Heart right ventricle (tissue), 16 donors: ENCODE data around the gene SLC37A2. TPM values are rescaled to one million over a fixed set of nuclear protein-coding genes. Genes with fewer than 3 reads are reported as not detected.
A peak's percentile ranks its signal among the peaks of the same experiment; 100 is the strongest.

ENCODE experiments used
- ATAC-seq, 8 donors: fragments of 200-7000 bp; cut with Tn5 transposase; one replicate each; pipeline ENCODE4 v1.9.1; 2020; ENCODE audit warnings: mild to moderate bottlenecking in 8 of 8, moderate library complexity in 8 of 8, moderate number of reproducible peaks in 1 of 8
- DNase-seq, 2 donors: peaks; one replicate each; pipeline ENCODE4 v3.0.0-alpha.2; 2020
- H3K27ac ChIP-seq, 10 donors: fragments of 200-600 bp; sonication (generic) in 2 of 10; one replicate each; pipeline versions ENCODE4 v1.5.0 to v1.8.0; 2020 to 2022; ENCODE audit warnings: mild to moderate bottlenecking in 3 of 10
- H3K27me3 ChIP-seq, 7 donors: fragments of 200-600 bp; one replicate each; pipeline ENCODE4 v1.8.0; 2021 to 2022; ENCODE audit warnings: mild to moderate bottlenecking in 2 of 7
- H3K36me3 ChIP-seq, 9 donors: fragments of 200-600 bp; sonication (generic) in 1 of 9; one replicate each; pipeline versions ENCODE4 v1.5.0 to v1.8.0; 2020 to 2022; ENCODE audit warnings: mild to moderate bottlenecking in 2 of 9
- H3K4me1 ChIP-seq, 9 donors: fragments of 200-600 bp; sonication (generic) in 1 of 9; one replicate each; pipeline versions ENCODE4 v1.5.0 to v1.8.0; 2020 to 2022; ENCODE audit warnings: mild to moderate bottlenecking in 4 of 9
- H3K4me3 ChIP-seq, 10 donors: fragments of 200-600 bp; sonication (generic) in 2 of 10; one replicate each; pipeline versions ENCODE4 v1.5.0 to v1.8.0; 2020 to 2022; ENCODE audit warnings: mild to moderate bottlenecking in 7 of 10, moderate library complexity in 2 of 10
- H3K9me3 ChIP-seq, 11 donors: fragments of 200-600 bp in 10 of 11; sonication (generic) in 2 of 11; one replicate each; pipeline versions ENCODE4 v1.5.0 to v1.8.0; 2013 to 2022; ENCODE audit warnings: mild to moderate bottlenecking in 2 of 11, control low read depth in 1 of 11, moderate library complexity in 1 of 11
- CTCF ChIP-seq, 9 donors: fragments of 200-600 bp; sonication (generic) in 2 of 9; IDR thresholded peaks; one replicate each; pipeline versions ENCODE4 v1.5.0 to v1.8.0; 2021 to 2022; ENCODE audit warnings: antibody characterized with exemption in 9 of 9, mild to moderate bottlenecking in 5 of 9, moderate library complexity in 1 of 9
- WGBS, 2 donors: extraction: QIAGEN DNeasy Blood & Tissue Kit; methylation state at CpG; one replicate each; pipeline ENCODE4 v1.1.7; 2013; ENCODE audit warnings: inconsistent platforms in 1 of 2; 5-methylcytosine and 5-hydroxymethylcytosine counted together
- intact Hi-C, 10 donors: fragments of 100-400 bp; cut with DNase I; formaldehyde crosslinking; loops; one replicate each; pipeline versions ENCODE4 v1.11.1 to v1.14.2; 2022
- polyA plus RNA-seq, 2 donors: library from polyadenylated mRNA; stranded (reverse); fragments of 200-250 nt; gene quantifications; one replicate each; pipeline ENCODE4 v1.2.3, GENCODE V29; 2013
- total RNA-seq, 10 donors: library from RNA; stranded (reverse); fragmentation: NEBNext Ultra II Directional in 3 of 10; extraction: Animal tissue kit (Norgen Biotek cat#: 25700) in 3 of 10; gene quantifications; one replicate each; pipeline versions ENCODE4 v1.2.1 to v1.2.4, GENCODE V29; 2021 to 2023
- donor health status: Arrhythmogenic right ventricular cardiomyopathy.
- donor health status: ischemic (EF 13 %, LVEDD 7.1; RV severe dilation, severe dysfunction).
- donor health status: healthy with polysubstance abuse.
- donor health status: DM: no; HTN: yes; CAD: no.
- donor health status: DM: no; HTN: no; CAD: no.
- donor health status: ischemic (EF 25% LVEDD 6.9; RV normal size, moderate dysfunction).
- donor health status: ischemic (EF 25% LVEDD 5.7; RV mildly dilated, moderate dysfunction).
- donor health status: healthy.
- donor health status: DM: yes; HTN: yes; CAD: no.
- donor health status: Ischemic cardiomyopathy.
- donor health status: ischemic (EF 35%, LVEDD 5.7; RV mildly dilated, moderate dysfunction).
- donor health status: nonischemic (EF 11% LVEDD 7.7; RV severe dilation, severe dysfunction).
- donor health status: DM: yes; HTN: yes; CAD: no.
- donor health status: PGD.
- donor health status: ischemic (EF 29% LVEDD 5.4; RV normal size, mild dysfunction).
- donor health status: nonischemic (EF 23%, LVEDD 6.1; RV moderate dilation, normal function).

Gene SLC37A2
- total and polyA plus RNA-seq, 12 donors, result 0.74 to 10.5 (median 1.3) TPM

DNA sequence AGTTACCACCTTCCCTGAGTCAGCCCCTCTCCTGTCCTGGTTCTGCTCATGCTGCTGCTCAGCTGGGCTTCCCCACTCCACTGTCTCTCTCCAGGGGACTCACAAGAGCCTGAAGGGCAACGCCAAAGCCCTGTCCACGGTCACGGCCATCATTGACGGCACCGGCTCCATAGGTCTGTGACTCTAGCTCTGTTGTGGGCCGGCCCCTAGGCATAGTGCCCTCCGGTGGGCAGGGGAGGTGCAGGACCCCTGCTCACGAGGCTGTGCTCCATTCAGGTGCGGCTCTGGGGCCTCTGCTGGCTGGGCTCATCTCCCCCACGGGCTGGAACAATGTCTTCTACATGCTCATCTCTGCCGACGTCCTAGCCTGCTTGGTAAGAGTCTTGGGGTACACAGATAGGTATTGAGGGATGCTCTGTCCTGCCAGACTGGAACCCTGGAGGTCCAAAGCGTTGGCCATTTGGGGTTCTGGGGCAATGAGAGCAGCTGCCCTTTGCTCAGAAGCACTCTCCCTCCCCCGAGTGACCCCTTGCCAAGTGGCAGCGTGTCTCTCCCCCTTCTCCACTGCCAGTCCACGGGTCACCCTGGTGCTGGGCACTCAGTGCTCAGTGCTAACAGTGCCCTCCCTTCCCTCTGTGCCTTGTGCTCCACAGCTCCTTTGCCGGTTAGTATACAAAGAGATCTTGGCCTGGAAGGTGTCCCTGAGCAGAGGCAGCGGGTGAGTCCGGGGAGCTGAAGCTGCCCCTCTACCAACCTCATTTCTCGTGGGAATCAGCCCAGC lies 22.4 kb downstream of the SLC37A2 start:
- no peak overlapping the region for H3K27ac ChIP-seq
- H3K36me3 ChIP-seq, result peaks cover 0 to 3% (median 0%) of the 10 kb centered on the region in 9 donors
- 75 to 79% methylated on average over 19 to 20 of the region's 20 CpGs for WGBS, 2 donors
- DNase-seq, result no peak
- no peaks in the 10 kb centered on the region for H3K9me3 ChIP-seq
- TF ChIP-seq CTCF (IDR thresholded peaks at IDR 0.05), result no peak
- ATAC-seq, result peak in 1 of 8 donors; percentile 11
- peaks cover 0 to 32% (median 6%) of the 10 kb centered on the region in 7 donors for H3K27me3 ChIP-seq
- no peaks in the 10 kb centered on the region for H3K4me1 ChIP-seq
- intact Hi-C loops, result loop anchor here in 3 of 10 donors (10.0 kb wide), 2 partner anchors 319 to 349 kb away; no protein-coding TSS in a partner anchor
- no peak overlapping the region for H3K4me3 ChIP-seq

DNA sequence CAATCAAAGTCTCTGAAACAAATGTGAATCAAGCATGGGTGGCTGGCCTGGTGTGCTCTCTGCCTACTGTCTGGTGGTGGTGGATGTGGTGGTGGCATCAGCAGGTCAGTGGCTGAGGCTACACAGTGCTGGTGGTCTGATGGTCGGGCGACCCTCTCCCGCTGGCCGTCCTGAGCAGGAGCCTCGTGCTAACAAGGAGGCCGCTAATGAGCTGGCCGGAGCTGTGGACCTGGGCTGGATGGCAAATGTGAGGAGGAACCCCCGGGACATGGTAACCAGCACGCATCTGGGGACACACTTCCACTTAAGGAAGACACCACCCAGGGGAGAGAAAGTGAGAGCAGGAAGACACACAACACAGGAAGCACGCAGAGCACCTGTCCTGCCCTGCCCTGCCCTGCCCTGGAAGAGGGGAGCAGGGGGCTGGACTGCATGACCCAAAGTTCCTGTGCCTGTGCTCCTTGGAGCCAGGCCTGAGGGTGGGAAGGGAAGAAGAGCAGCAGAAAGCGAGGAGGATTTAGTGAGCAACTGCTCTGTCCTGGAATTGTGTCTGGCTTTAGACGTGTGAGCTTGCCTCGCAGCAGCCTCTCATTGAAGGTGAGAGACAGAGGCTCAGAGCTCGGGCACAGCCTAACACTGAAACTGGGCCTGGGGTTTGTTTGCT lies 23.7 kb downstream of the SLC37A2 start:
- no peak for TF ChIP-seq CTCF (IDR thresholded peaks at IDR 0.05)
- Histone ChIP-seq H3K4me1 (peaks cover 0 to 8% (median 5%) of the 10 kb centered on the region in 9 donors), H3K4me3 (no peak overlapping the region), H3K9me3 (no peaks in the 10 kb centered on the region), H3K36me3 (peaks cover 0 to 3% (median 0%) of the 10 kb centered on the region in 9 donors), H3K27me3 (peaks cover 0 to 32% (median 6%) of the 10 kb centered on the region in 7 donors), H3K27ac (no peak overlapping the region)
- WGBS, 2 donors, result 79 to 80% methylated on average over 14 of the region's 14 CpGs
- no peak for DNase-seq
- no peak for ATAC-seq
- intact Hi-C loops, result loop anchor here in 3 of 10 donors (10.0 kb wide), 2 partner anchors 318 to 348 kb away; no protein-coding TSS in a partner anchor

DNA sequence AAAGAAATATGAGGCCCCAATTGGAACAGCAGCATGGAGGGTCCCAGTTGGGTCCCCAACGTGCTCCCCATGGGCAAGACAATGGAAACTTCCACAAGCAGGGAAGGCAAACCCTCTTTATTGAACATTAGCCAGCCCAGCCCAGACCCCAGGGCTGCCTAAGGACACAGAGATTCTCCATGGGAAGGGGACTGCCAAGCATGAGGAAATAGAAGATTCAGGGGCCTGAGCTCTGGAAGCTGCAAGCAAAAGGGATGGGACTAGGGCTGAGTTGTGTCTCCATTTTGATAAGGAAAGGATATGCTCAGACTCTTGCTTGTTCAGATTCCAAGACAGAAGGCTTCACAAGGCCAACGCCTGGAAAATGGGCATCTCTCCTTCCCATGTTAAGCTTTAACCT lies 25.0 kb downstream of the SLC37A2 start:
- Histone ChIP-seq H3K4me1 (peaks cover 0 to 10% (median 5%) of the 10 kb centered on the region in 9 donors), H3K9me3 (no peaks in the 10 kb centered on the region), H3K27me3 (peaks cover 0 to 27% (median 6%) of the 10 kb centered on the region in 7 donors), H3K36me3 (peaks cover 0 to 3% (median 0%) of the 10 kb centered on the region in 9 donors), H3K27ac (no peak overlapping the region), H3K4me3 (no peak overlapping the region)
- DNase-seq, result no peak
- TF ChIP-seq CTCF (IDR thresholded peaks at IDR 0.05), result no peak
- 86 to 87% methylated on average over 2 of the region's 2 CpGs for WGBS, 2 donors
- ATAC-seq, result no peak
- intact Hi-C loops, result loop anchor here in 3 of 10 donors (10.0 kb wide), 2 partner anchors 317 to 347 kb away; no protein-coding TSS in a partner anchor
